GM23338 (cell line): ENCODE data around the gene HFE. TPM values are rescaled to one million over a fixed set of nuclear protein-coding genes. Genes with fewer than 3 reads are reported as not detected.

Experiments
- ATAC-seq: fragments of 200-7000 bp; cut with Tn5 transposase; 3 replicates; pipeline ENCODE4 v1.9.1; 2020
- DNase-seq: peaks from one replicate; pipeline ENCODE4 v3.0.0-alpha.2; 2015; ENCODE audit warnings: low spot score
- H2AFZ ChIP-seq: fragments of 200-600 bp; sonication (generic); 2 replicates; pipeline ENCODE4 v1.8.0; 2016; ENCODE audit warnings: antibody characterized with exemption, mild to moderate bottlenecking, moderate library complexity
- H3F3A ChIP-seq: fragments of 200-600 bp; sonication (generic); replicated peaks from 2 replicates; pipeline ENCODE4 v1.8.0; 2017; ENCODE audit warnings: antibody characterized with exemption, mixed run types, low read depth
- H3K27ac ChIP-seq: fragments of 200-600 bp; sonication (generic); 2 replicates; pipeline ENCODE4 v1.6.1; 2016; ENCODE audit warnings: low read depth
- H3K27me3 ChIP-seq: fragments of 200-600 bp; sonication (generic); 2 replicates; pipeline ENCODE4 v1.8.0; 2016; ENCODE audit warnings: mild to moderate bottlenecking, mixed run types, moderate library complexity; ENCODE audit not compliant: insufficient read depth
- H3K36me3 ChIP-seq: fragments of 200-600 bp; sonication (generic); 2 replicates; pipeline ENCODE4 v1.8.0; 2016; ENCODE audit warnings: mild to moderate bottlenecking; ENCODE audit not compliant: insufficient read depth
- H3K4me1 ChIP-seq: fragments of 200-600 bp; sonication (generic); 2 replicates; pipeline ENCODE4 v1.8.0; 2016; ENCODE audit warnings: mild to moderate bottlenecking, moderate library complexity; ENCODE audit not compliant: insufficient read depth
- H3K4me2 ChIP-seq: fragments of 200-600 bp; sonication (generic); 2 replicates; pipeline ENCODE4 v1.7.1; 2017; ENCODE audit warnings: mixed run types
- H3K4me3 ChIP-seq: fragments of 200-600 bp; sonication (generic); 2 replicates; pipeline ENCODE4 v1.6.1; 2016; ENCODE audit warnings: mixed run types
- H3K79me2 ChIP-seq: fragments of 200-600 bp; sonication (generic); replicated peaks from 2 replicates; pipeline ENCODE4 v1.8.0; 2017; ENCODE audit warnings: mild to moderate bottlenecking; ENCODE audit not compliant: insufficient read depth
- H3K9me2 ChIP-seq: fragments of 200-600 bp; sonication (generic); 2 replicates; pipeline ENCODE4 v1.8.0; 2017; ENCODE audit not compliant: insufficient read depth
- H4K20me1 ChIP-seq: fragments of 200-600 bp; sonication (generic); replicated peaks from 2 replicates; pipeline ENCODE4 v1.8.0; 2017; ENCODE audit warnings: mild to moderate bottlenecking; ENCODE audit not compliant: insufficient read depth
- H3K27ac Mint-ChIP-seq: 2 replicates; pipeline ENCODE4 v1.8.0; 2020; ENCODE audit warnings: inconsistent platforms, mild to moderate bottlenecking, moderate library complexity, mixed read lengths
- H3K27me3 Mint-ChIP-seq: 3 replicates; pipeline ENCODE4 v1.8.0; 2022; ENCODE audit warnings: low read depth, mild to moderate bottlenecking, moderate library complexity, mixed read lengths, inconsistent platforms; ENCODE audit not compliant: insufficient read depth, poor library complexity
- H3K36me3 Mint-ChIP-seq: 3 replicates; pipeline ENCODE4 v1.8.0; 2021; ENCODE audit warnings: low read depth, mild to moderate bottlenecking, inconsistent platforms, moderate library complexity, mixed read lengths
- H3K4me1 Mint-ChIP-seq: 3 replicates; pipeline ENCODE4 v1.8.0; 2020; ENCODE audit warnings: mild to moderate bottlenecking, inconsistent platforms, mixed read lengths
- H3K4me3 Mint-ChIP-seq: 3 replicates; pipeline ENCODE4 v1.8.0; 2021; ENCODE audit warnings: moderate library complexity, mild to moderate bottlenecking, inconsistent platforms, mixed read lengths
- H3K9me3 Mint-ChIP-seq: 3 replicates; pipeline ENCODE4 v1.8.0; 2020; ENCODE audit warnings: moderate library complexity, mild to moderate bottlenecking, inconsistent platforms, mixed read lengths
- CREB1 ChIP-seq: fragments of 250-450 bp; sonication (Bioruptor Pico); IDR thresholded peaks from 2 replicates; pipeline ENCODE4 v1.5.0; 2020; ENCODE audit warnings: low read depth, mild to moderate bottlenecking, moderate library complexity
- CTCF ChIP-seq, 2 experiments: fragments of 200-600 bp in 1 of 2; sonication (generic) in 1 of 2; conservative IDR thresholded peaks; 2 replicates each; pipeline versions ENCODE4 v1.5.1 to v1.6.1; 2016 to 2017; ENCODE audit warnings: antibody characterized with exemption in 2 of 2, low read depth in 2 of 2, mild to moderate bottlenecking in 2 of 2, moderate library complexity in 1 of 2
- EZH2 ChIP-seq: fragments of 200-600 bp; sonication (generic); IDR thresholded peaks from one replicate; pipeline ENCODE4 v1.8.0; 2017; ENCODE audit warnings: antibody characterized with exemption, mild to moderate bottlenecking, low read depth; ENCODE audit not compliant: unreplicated experiment
- EZH2phosphoT487 ChIP-seq: fragments of 200-600 bp; sonication (generic); IDR thresholded peaks from one replicate; pipeline ENCODE4 v1.8.1; 2018; ENCODE audit warnings: antibody characterized with exemption; ENCODE audit not compliant: unreplicated experiment
- NANOG ChIP-seq: IDR thresholded peaks from 2 replicates; pipeline ENCODE4 v1.6.1; 2016; ENCODE audit warnings: antibody characterized with exemption, borderline replicate concordance
- REST ChIP-seq: IDR thresholded peaks from one replicate; pipeline ENCODE4 v1.6.1; 2018; ENCODE audit warnings: antibody characterized with exemption; ENCODE audit not compliant: unreplicated experiment
- STAT1 ChIP-seq: IDR thresholded peaks from one replicate; pipeline ENCODE4 v1.6.1; 2016; ENCODE audit warnings: antibody characterized with exemption; ENCODE audit not compliant: unreplicated experiment
- ZNF114 ChIP-seq: fragments of 250-450 bp; sonication (Bioruptor Pico); IDR thresholded peaks from 2 replicates; pipeline ENCODE4 v1.5.0; 2020; ENCODE audit warnings: mild to moderate bottlenecking, moderate library complexity
- ZNF331 ChIP-seq: fragments of 250-450 bp; sonication (Bioruptor Pico); IDR thresholded peaks from 2 replicates; pipeline ENCODE4 v1.5.0; 2020; ENCODE audit warnings: low read depth, mild to moderate bottlenecking, moderate library complexity
- ZNF462 ChIP-seq: fragments of 250-450 bp; sonication (Bioruptor Pico); IDR thresholded peaks from 2 replicates; pipeline ENCODE4 v1.5.0; 2020; ENCODE audit warnings: mild to moderate bottlenecking, moderate library complexity
- polyA plus RNA-seq: library from polyadenylated mRNA; unstranded; fragments of >200 nt; fragmentation: Nextera tagmentation; extraction: Ambion mirVana; gene quantifications from 2 replicates; pipeline ENCODE4 v1.2.1, GENCODE V29; 2016
- total RNA-seq: library from RNA; depleted of rRNA; stranded (reverse); fragments of >200 nt; shearing (Covaris generic); gene quantifications from 2 replicates; pipeline ENCODE4 v1.2.3, GENCODE V29; 2014

The HFE gene
- total and polyA plus RNA-seq, 2 experiments from 2014 or later = 0.53 to 0.63 TPM

GRCh38 chr6:26124781-26125685 lies 37.8 kb downstream of the HFE start:
- Histone ChIP-seq H3K4me2 (peak overlapping the region; percentile 87), H3K27me3 (no peaks in the 10 kb centered on the region), H3K79me2 (peaks cover 59% of the 10 kb centered on the region), H2AFZ (no peak overlapping the region), H3K36me3 (peaks cover 4% of the 10 kb centered on the region; the same call in 1 of the 2 replicates), H3F3A (0 out of 2 replicates have a peak, but pooled peaks cover 6% of the 10 kb centered on the region), H3K4me3 (peak overlapping the region; percentile 94), H3K27ac (peak overlapping the region; percentile 88), H3K4me1 (peaks cover 3% of the 10 kb centered on the region; the same call in 1 of the 2 replicates), H3K9me2 (no peaks in the 10 kb centered on the region), H4K20me1 (peaks cover 11% of the 10 kb centered on the region; the same call in 1 of the 2 replicates)
- Mint-ChIP-seq H3K4me3 (peak overlapping the region; percentile 100), H3K4me1 (peaks cover 29% of the 10 kb centered on the region), H3K36me3 (peaks cover 47% of the 10 kb centered on the region), H3K27me3 (peaks cover 32% of the 10 kb centered on the region), H3K27ac (peak overlapping the region; percentile 100), H3K9me3 (peaks cover 16% of the 10 kb centered on the region)
- no peak for DNase-seq
- no peak for TF ChIP-seq CTCF (conservative IDR thresholded peaks at IDR 0.05; ENCODE audit: low read depth in 2 of 2)
- no peak for TF ChIP-seq ZNF114 (CRISPR knock-in tag)
- TF ChIP-seq STAT1 = no peak
- TF ChIP-seq REST = no peak
- TF ChIP-seq ZNF331 (CRISPR knock-in tag) = no peak
- no peak for TF ChIP-seq NANOG
- no peak for TF ChIP-seq EZH2phosphoT487
- no peak for TF ChIP-seq CREB1 (CRISPR knock-in tag)
- no peak for TF ChIP-seq EZH2
- no peak for TF ChIP-seq ZNF462 (CRISPR knock-in tag)
- ATAC-seq = no peak
